ENCODE data around the gene OSBPL1A.

DNA sequence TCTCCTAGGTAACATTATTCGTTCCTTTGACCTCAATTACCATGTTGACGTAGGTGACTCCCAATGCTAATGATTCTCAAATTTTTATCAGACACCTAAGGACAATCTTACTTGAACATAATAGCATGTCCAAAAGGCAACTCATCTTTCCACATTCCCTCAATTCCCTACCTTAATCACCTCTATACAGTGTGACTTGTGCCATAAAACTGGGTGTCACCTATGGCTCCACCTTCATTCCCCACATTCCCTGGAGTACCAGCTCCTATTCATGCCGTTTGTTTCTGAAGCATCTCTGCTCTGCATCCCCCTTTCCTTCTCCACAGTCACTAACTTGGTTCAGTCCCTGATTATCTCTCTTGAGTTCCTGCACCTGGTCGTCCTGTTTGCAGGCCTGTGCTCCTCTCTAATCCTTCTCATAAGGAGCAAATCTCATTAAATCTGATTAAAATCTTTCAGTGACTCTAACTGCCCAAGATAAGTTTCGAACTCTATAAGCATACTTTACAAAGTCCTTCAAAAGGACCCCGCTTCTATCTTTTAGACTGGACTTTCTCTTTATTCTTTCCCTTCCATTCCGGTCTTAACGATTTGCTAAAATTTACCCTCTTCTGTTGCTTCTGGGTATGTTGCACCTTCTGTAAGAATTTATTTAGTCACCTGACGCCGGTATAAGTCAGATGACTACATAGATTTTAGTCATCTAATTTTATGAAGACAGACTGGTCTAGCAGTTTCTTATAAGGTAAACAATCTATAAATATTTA, 128.7 kb downstream of the OSBPL1A start:
- TF ChIP-seq CTCF (IDR thresholded peaks at IDR 0.05) (no peak), ZFX (IDR thresholded peaks at IDR 0.05; ENCODE audit: borderline replicate concordance) (no peak)

All from 22Rv1 (cell line).